BJ (cell line): ENCODE results near the gene PGC. TPM values are rescaled to one million over a fixed set of nuclear protein-coding genes. Genes with fewer than 3 reads are reported as not detected.

Source experiments
- CTCF ChIA-PET: fragments of 350-600 bp; formaldehyde crosslinking; extraction: SDS; loops from one replicate; lab custom pipeline; 2021; ENCODE audit warnings: antibody characterized with exemption, inconsistent platforms; lab: Yijun Ruan, JAX
- POLR2A ChIA-PET: fragments of 300-600 bp; sonication (Branson Sonifier 250); formaldehyde crosslinking; extraction: SDS; loops from one replicate; lab custom pipeline; 2021; ENCODE audit warnings: antibody characterized with exemption; lab: Charles Lee
- DNase-seq: peaks from one replicate; pipeline ENCODE4 v3.0.0-alpha.2; 2011; ENCODE audit warnings: low read depth
- H3K27me3 ChIP-seq: 2 replicates; pipeline ENCODE4 v1.6.0; 2011; ENCODE audit warnings: low read length; ENCODE audit not compliant: control insufficient read depth, insufficient read depth
- H3K36me3 ChIP-seq: 2 replicates; pipeline ENCODE4 v1.5.1; 2011; ENCODE audit warnings: low read length; ENCODE audit not compliant: control insufficient read depth, insufficient read depth
- H3K4me3 ChIP-seq: 2 replicates; pipeline ENCODE4 v1.5.1; 2011; ENCODE audit warnings: low read depth, mild to moderate bottlenecking, control low read depth, low read length
- CTCF ChIP-seq: IDR thresholded peaks from 2 replicates; pipeline ENCODE4 v1.5.1; 2011; ENCODE audit warnings: low read depth, mild to moderate bottlenecking, control low read depth, inconsistent platforms, low read length, moderate library complexity; ENCODE audit not compliant: insufficient read depth
- polyA plus RNA-seq: library from polyadenylated mRNA; depleted of rRNA; stranded (reverse); fragments of >200 nt; gene quantifications from 2 replicates; pipeline ENCODE4 v1.2.3, GENCODE V29; 2011

Gene PGC
- polyA plus RNA-seq, 1 experiment: not detected

- no peaks in the 10 kb centered on the region for H3K27me3 ChIP-seq
- ChIA-PET POLR2A (no interaction called here), CTCF (interaction anchor here (0.6 to 0.8 kb wide), 4 partner anchors 48 to 256 kb away, joined by 3 read pairs; no protein-coding TSS in a partner anchor)
- H3K36me3 ChIP-seq: no peaks in the 10 kb centered on the region
- no peak for DNase-seq
- TF ChIP-seq CTCF: no peak
- no peak overlapping the region for H3K4me3 ChIP-seq
Observed at GRCh38 chr6:41730531-41731436, 16.4 kb downstream of the PGC start.

GRCh38 chr6:41729624-41730023 is 17.6 kb downstream of the PGC start:
- no peaks in the 10 kb centered on the region for H3K27me3 ChIP-seq
- ChIA-PET CTCF (interaction anchor here (0.8 to 1.0 kb wide), 2 partner anchors 24 to 361 kb away, joined by 3 read pairs; no protein-coding TSS in a partner anchor), POLR2A (no interaction called here)
- H3K4me3 ChIP-seq: no peak overlapping the region
- no peak for DNase-seq
- no peaks in the 10 kb centered on the region for H3K36me3 ChIP-seq
- no peak for TF ChIP-seq CTCF

GRCh38 chr6:41728954-41729353 is 18.2 kb downstream of the PGC start:
- DNase-seq: no peak
- ChIA-PET POLR2A (no interaction called here), CTCF (interaction anchor here (0.8 to 1.0 kb wide), 2 partner anchors 24 to 361 kb away, joined by 3 read pairs; no protein-coding TSS in a partner anchor)
- no peaks in the 10 kb centered on the region for H3K36me3 ChIP-seq
- no peak overlapping the region for H3K4me3 ChIP-seq
- no peak for TF ChIP-seq CTCF
- H3K27me3 ChIP-seq: no peaks in the 10 kb centered on the region

- CTCF ChIA-PET: interaction anchor here (0.7 to 1.0 kb wide), 2 partner anchors 23 to 44 kb away, joined by 3 read pairs; no protein-coding TSS in a partner anchor
- TF ChIP-seq CTCF: no peak
Observed at GRCh38 chr6:41728073-41728936, 18.9 kb downstream of the PGC start.

More at GRCh38 chr6:41728073-41728936, 18.9 kb downstream of the PGC start:
- H3K36me3 ChIP-seq: no peaks in the 10 kb centered on the region
- no peaks in the 10 kb centered on the region for H3K27me3 ChIP-seq
- DNase-seq: no peak
- H3K4me3 ChIP-seq: no peak overlapping the region
- POLR2A ChIA-PET: no interaction called here
